ENCODE measurements around the gene EXOC6B.

- TF ChIP-seq EZH2phosphoT487 (IDR thresholded peaks at IDR 0.05; ENCODE audit: insufficient read depth, low read depth) (no peak), EZH2 (IDR thresholded peaks at IDR 0.05; ENCODE audit: insufficient read depth, poor library complexity, severe bottlenecking) (no peak)
These were observed 666.4 kb downstream of the EXOC6B start for GRCh38 chr2:72159211-72159993.
